Right kidney (tissue), 1 donor: ENCODE measurements around the gene MYCBPAP.

Experiments
- DNase-seq: peaks from one replicate; pipeline ENCODE4 v3.0.0-alpha.2; 2016

Gene MYCBPAP

GRCh38 chr17:50487213-50488096 lies 20.8 kb upstream of the MYCBPAP start:
- DNase-seq: no peak

GRCh38 chr17:50488880-50489279 lies 19.4 kb upstream of the MYCBPAP start:
- DNase-seq: no peak

GRCh38 chr17:50491505-50491904 lies 16.7 kb upstream of the MYCBPAP start:
- DNase-seq: no peak

GRCh38 chr17:50492214-50492613 lies 16.0 kb upstream of the MYCBPAP start:
- DNase-seq: no peak

- no peak for DNase-seq
Observed at GRCh38 chr17:50493744-50494143, 14.5 kb upstream of the MYCBPAP start.

DNA sequence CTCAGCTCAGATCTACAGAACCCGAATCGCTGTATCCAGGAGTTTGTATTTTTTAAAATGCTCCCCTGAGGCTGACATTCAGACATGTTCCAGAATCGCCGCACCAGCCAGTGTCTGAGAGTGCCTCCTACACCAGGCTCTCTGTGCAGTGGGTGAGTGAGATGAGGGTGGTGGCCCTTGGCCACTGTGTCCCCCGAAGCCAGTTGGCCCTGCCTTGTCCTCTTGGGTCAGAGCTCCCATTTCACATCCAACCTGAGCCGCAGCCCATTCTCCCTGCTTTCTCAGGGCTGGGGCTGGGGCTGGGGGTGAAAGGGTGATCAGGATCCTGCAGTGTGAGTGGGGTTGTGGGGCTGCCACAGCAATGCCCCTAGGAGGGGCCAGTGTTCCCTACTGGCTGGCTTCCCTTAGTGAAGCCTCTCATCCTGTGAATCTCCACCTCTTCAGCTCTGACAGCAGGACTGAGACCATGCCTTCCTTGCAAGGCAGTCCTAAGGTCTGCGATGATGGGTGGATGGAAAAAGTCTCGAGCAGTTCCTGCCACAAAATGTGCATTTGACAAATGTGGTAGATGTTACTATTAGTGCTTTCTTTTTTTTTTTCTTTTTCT lies 12.9 kb upstream of the MYCBPAP start:
- no peak for DNase-seq

- no peak for DNase-seq
Observed at GRCh38 chr17:50495918-50496317, 12.3 kb upstream of the MYCBPAP start.

DNA sequence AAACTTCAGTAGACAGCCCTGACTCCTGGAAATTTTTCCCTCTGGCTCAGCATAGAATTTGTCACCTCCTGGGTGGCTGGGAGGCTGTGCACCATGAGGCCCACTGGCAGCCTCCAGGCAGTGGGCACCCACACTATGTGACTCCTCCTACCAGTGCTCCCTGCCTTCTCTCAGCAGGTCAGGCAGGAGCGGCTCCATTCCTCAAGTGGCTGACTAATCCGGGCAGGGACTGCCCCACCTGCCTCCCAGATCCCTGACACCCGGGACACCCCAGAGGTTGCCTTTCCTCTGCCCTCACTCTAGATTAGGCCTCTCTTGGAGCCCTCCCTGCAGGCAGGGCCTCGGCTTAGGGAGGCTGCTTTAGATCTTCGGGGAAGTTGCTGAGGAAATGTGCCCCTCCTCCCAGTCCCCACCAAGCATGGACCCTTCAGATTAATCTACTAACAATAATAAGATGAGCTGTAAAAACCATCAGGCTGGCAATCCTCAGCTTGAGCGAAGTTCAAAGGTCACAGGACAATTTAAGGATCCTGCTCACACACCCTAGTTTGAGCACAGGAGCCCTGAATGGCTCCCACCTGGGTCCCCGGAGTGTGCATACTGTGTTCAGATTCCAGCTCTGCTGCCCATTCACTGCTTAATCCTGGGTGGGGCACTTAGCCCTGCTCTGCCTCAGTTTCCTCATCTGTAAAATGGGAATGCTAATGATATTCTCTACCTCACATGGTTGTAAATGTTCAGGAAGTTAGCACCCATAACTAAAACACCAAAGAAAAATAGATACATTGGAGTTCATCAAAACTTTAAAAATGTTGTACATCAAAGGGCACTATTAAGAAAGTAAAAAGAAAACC lies 10.0 kb upstream of the MYCBPAP start:
- DNase-seq: no peak

- no peak for DNase-seq
Observed at GRCh38 chr17:50499270-50499669, 9.0 kb upstream of the MYCBPAP start.

- DNase-seq: no peak
Observed at GRCh38 chr17:50499721-50500120, 8.5 kb upstream of the MYCBPAP start.

DNA sequence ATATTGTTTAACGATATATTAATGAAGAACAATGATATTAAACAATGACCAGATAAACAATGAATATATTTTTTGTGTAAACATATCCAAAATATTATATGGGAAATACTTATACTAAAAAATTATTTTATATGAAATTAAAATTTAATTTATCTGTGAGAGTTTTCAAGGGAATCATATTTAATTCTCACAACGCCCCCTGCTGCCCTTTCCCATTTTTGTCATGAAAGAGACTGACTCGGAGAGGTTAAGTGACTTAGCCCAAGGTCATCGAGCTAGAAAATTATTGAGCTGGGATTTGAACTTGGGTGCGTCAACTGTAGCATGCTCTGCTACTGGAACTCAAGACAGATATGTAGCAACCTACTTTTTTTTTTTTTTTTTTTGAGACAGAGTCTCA lies 7.2 kb upstream of the MYCBPAP start:
- no peak for DNase-seq

DNA sequence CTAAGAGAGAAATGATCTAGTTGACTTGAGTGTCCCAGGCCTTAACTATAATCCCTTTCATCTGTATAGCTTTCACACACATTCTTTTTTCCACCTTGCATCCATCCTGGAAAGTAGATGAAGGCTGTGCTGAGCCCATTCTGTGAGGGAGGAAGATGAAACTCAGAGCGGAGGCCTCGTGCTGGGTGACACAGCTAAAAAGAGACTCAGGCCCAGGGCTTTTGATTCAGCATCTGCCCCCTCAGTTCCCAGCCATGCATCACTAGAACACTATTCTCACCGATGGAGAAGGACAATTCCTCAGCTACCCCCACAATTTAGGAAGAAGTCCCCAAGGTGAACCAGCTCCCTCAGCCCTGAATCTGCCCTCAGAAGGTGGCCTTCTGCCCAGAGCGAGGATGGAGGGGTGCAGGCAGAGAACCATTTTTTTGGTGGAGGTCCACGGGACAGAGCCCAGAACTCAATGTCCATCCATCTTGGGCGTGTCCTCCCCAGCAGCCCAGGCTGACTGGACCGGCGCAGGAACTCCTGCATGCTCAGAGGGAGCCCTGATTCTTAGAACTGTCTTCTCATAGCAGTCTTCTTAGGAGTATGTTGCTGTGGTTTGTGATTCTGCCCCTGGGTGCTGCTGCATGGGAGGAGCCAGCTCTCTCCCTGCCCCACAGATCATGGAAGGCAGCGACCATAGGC lies 5.8 kb upstream of the MYCBPAP start:
- DNase-seq: no peak

GRCh38 chr17:50505591-50506130 lies 2.6 kb upstream of the MYCBPAP start:
- no peak for DNase-seq

GRCh38 chr17:50506298-50506697 lies 1.9 kb upstream of the MYCBPAP start:
- DNase-seq: no peak

GRCh38 chr17:50508573-50509460 lies 578 bp downstream of the MYCBPAP start:
- DNase-seq: peak; percentile 85

DNA sequence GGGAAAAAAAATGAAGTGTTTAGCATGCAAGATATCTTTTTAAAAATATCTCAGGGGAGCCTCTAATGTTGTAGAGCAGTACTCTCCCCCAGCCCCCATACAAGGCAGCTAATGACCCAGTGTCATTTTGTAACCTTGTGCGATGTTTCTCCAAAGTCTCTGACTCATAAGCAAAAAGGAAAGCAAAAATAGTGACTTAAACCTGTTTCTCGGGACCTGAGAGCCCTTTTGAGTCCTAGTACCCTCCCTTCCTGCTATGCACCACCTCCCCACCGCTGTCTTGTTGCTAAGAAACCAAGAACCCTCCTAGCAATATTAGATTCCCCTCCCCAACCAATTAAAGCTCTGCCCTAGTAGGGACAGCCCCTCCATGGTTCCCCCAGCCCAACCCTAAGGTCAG lies 2.8 kb downstream of the MYCBPAP start:
- DNase-seq: peak; percentile 32

- DNase-seq: no peak
Observed at GRCh38 chr17:50513495-50513894, 5.3 kb downstream of the MYCBPAP start.

DNA sequence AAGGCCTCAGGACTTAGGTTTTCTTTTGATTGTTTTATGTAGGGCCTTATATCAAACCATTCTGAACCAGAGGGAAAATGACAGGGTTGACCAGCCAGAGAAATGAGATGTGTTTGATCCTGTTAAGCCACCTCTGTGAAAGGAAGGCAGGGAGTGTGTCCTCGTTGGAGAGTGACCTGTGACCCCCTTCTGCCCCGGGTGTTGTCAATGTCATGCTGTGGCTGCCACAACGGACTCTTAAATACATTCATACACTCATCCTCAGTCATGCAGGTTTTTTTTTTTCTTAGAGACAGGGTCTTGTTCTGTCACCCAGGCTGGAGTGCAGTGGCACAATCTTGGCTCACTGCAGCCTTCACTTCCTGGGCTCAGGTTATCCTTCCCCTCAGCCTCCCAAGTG lies 6.1 kb downstream of the MYCBPAP start:
- DNase-seq: no peak

GRCh38 chr17:50514936-50515702 lies 6.9 kb downstream of the MYCBPAP start:
- no peak for DNase-seq

DNA sequence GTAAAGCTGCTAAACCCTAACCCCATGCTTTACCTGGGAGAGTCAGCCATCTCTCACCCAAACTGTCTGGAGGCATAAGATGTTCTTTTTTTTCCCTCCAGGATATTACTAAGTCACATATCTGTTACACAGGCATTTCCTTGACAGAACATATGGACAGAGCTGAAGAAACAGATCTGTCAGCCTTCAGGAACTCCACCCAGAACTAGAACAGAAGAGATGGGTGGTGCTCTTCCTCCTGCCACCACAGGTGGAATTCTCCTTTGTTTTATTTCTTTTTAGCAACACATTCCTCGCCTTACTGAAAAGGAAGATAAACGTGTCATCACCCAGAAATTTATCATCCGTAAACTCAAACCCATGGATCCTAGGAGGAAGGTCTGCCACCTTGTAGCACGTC lies 8.8 kb downstream of the MYCBPAP start:
- no peak for DNase-seq
